ENCODE measurements around the gene LRP1B. TPM values are rescaled to one million over a fixed set of nuclear protein-coding genes. Genes with fewer than 3 reads are reported as not detected.

The LRP1B gene
- total RNA-seq, 1 experiment from 2014 or later: not detected

- in situ Hi-C loops (cut with HindIII; ENCODE audit: low sequenced_read_pairs): no loop called here
- no peak for DNase-seq (ENCODE audit: low spot score)
Measured at GRCh38 chr2:140205093-140205492, 1925.7 kb downstream of the LRP1B start.

GRCh38 chr2:140203347-140203746, 1927.5 kb downstream of the LRP1B start:
- DNase-seq (ENCODE audit: low spot score): no peak
- in situ Hi-C loops (cut with HindIII; ENCODE audit: low sequenced_read_pairs): no loop called here

DNA sequence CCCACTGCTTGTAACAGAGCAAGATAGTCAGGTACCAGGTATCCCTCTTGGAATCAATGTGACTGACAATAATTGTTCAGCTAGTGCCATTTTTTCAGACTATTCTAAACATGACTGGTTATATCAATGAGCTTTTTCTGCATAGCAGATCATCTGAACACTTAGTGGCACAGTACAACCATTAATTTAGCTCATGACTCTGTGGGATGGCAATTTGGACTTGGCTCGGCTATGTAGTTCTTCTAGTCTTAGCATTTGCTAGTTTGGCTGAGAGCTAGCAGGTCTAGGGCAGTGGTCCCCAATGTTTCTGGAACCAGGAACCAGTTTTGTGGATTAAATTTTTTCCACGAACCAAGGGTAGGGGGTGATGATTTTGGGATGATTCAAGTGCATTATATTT, 1929.2 kb downstream of the LRP1B start:
- in situ Hi-C loops (cut with HindIII; ENCODE audit: low sequenced_read_pairs): no loop called here
- no peak for DNase-seq (ENCODE audit: low spot score)

DNA sequence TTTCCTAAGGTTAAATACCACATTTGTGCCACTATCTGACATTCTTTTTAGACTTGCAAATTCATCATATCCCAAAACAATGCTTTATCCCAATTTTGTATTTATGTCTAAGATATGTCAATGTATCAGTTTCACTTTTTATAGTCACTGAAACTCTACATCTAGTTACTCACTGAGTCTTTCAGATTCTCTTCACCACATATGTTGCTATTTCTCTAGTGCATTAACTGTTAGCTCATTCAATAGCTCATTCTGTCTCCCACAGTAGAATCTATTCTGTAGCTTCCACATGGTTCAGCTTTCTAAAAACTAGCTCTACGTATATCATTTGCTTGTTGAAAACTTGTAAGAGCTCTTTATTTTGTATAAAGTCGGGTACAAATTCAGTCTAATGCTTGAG, 1930.1 kb downstream of the LRP1B start:
- in situ Hi-C loops (cut with HindIII; ENCODE audit: low sequenced_read_pairs): no loop called here
- DNase-seq (ENCODE audit: low spot score): no peak

- in situ Hi-C loops (cut with HindIII; ENCODE audit: low sequenced_read_pairs): no loop called here
- DNase-seq (ENCODE audit: low spot score): no peak
Measured at GRCh38 chr2:140200307-140200706, 1930.5 kb downstream of the LRP1B start.

GRCh38 chr2:140199312-140199711, 1931.5 kb downstream of the LRP1B start:
- in situ Hi-C loops (cut with HindIII; ENCODE audit: low sequenced_read_pairs): no loop called here

DNA sequence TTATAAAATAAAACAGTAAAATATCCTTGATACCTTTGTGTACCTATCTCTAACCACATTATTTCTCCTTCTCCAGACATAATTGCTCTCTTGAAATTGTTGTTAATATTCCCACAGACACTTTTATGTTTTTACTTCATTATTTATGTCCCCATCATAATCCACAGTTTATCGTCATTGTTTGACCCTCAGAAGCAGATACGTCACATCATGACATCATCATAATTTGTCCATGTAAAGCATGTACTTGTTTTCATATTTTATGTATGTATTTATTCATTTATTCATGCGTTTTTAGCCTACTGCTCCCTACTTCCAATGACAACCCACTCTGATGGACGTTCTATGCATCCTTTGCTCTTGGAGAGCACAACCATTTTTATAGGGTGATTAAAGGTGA, 1943.7 kb downstream of the LRP1B start:
- in situ Hi-C loops (cut with HindIII; ENCODE audit: low sequenced_read_pairs): no loop called here

More at GRCh38 chr2:140199312-140199711, 1931.5 kb downstream of the LRP1B start:
- no peak for DNase-seq (ENCODE audit: low spot score)

GRCh38 chr2:140186313-140186712, 1944.5 kb downstream of the LRP1B start:
- DNase-seq (ENCODE audit: low spot score): peak; percentile 82
- in situ Hi-C loops (cut with HindIII; ENCODE audit: low sequenced_read_pairs): no loop called here

More for the DNA sequence above, 1943.7 kb downstream of the LRP1B start:
- DNase-seq (ENCODE audit: low spot score): no peak

DNA sequence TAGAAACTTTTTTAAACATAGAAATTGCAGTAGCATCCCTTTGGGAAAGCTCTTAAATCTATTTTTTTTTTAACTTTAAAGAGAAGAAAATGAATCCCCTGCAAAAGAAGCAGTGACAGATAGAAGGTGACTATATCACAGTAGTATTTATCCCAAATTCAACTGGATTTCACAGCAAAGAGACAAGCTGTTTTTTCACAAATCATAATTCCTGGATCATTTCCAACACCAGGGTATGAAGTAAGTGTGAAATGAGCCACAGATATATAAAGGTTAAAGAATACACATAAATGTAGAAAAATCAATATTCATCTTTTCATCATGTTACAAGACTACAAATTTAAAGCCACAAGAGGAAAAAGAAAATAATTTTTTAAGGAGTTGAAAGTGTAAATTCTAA, 1945.7 kb downstream of the LRP1B start:
- in situ Hi-C loops (cut with HindIII; ENCODE audit: low sequenced_read_pairs): no loop called here
- peak; percentile 65 for DNase-seq (ENCODE audit: low spot score)

- DNase-seq (ENCODE audit: low spot score): peak; percentile 86
Measured at GRCh38 chr2:140183056-140183765, 1947.6 kb downstream of the LRP1B start.

More at GRCh38 chr2:140183056-140183765, 1947.6 kb downstream of the LRP1B start:
- in situ Hi-C loops (cut with HindIII; ENCODE audit: low sequenced_read_pairs): no loop called here

Measured in G401 (cell line).